ENCODE measurements around the gene RANBP9.

- no peak for TF ChIP-seq CTCF (IDR thresholded peaks at IDR 0.05; ENCODE audit: low read depth, low read length, poor library complexity, severe bottlenecking)
- no peak for TF ChIP-seq EZH2phosphoT487 (IDR thresholded peaks at IDR 0.05; ENCODE audit: borderline replicate concordance, low read length)
Observed at GRCh38 chr6:13710552-13711323, 897 bp downstream of the RANBP9 start.

All from DOHH2 (cell line).